ENCODE data around the gene MLLT11. TPM values are rescaled to one million over a fixed set of nuclear protein-coding genes. Genes with fewer than 3 reads are reported as not detected.
"Not testable (repeated sequence)": the region's sequence is repeated elsewhere in the genome, so short reads cannot be mapped to it uniquely, and the experiment has no call there.

MLLT11 gene
- total RNA-seq, 1 donor from 2014 or later, result 37.0 TPM

DNA sequence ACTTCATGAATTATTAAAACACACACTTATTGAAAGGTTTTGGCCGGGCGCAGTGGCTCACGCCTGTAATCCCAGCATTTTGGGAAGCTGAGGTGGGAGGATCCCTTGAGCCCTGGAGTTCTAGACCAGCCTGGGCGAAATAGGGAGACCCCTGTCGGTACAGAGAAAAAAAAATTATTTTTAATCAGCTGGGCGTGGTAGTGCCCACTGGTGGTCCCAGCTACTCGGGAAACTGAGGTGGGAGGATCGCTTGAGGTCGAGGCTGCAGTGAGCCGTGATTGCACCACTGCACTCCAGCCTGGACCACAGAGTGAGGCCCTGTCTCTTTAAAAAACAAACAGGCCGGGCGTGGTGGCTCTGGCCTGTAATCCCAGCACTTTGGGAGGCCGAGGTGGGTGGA, 12.0 kb downstream of the MLLT11 start:
- Histone ChIP-seq H3K27ac (no peak overlapping the region), H3K79me2 (ENCODE audit: low read depth) (peaks cover 27% of the 10 kb centered on the region), H3K4me3 (no peak overlapping the region), H3K27me3 (no peaks in the 10 kb centered on the region), H3K4me1 (no peaks in the 10 kb centered on the region), H3F3A (ENCODE audit: low read depth) (peaks cover 45% of the 10 kb centered on the region), H3K9me3 (ENCODE audit: low read depth) (no peaks in the 10 kb centered on the region), H2AFZ (replicated peaks) (no peak overlapping the region), H3K36me3 (no peaks in the 10 kb centered on the region), H3K9ac (no peak overlapping the region), H4K20me1 (ENCODE audit: low read depth) (no peaks in the 10 kb centered on the region), H3K4me2 (no peak overlapping the region)
- H3K27me3 Mint-ChIP-seq (ENCODE audit: insufficient read depth, low read depth), result peaks cover 10% of the 10 kb centered on the region
- H3K4me1 Mint-ChIP-seq, result peaks cover 17% of the 10 kb centered on the region
- no peak overlapping the region for H3K27ac Mint-ChIP-seq
- TF ChIP-seq EZH2phosphoT487 (IDR thresholded peaks at IDR 0.05) (no peak), EZH2 (IDR thresholded peaks at IDR 0.05) (no peak)
- TF ChIP-seq, protein P1, sequence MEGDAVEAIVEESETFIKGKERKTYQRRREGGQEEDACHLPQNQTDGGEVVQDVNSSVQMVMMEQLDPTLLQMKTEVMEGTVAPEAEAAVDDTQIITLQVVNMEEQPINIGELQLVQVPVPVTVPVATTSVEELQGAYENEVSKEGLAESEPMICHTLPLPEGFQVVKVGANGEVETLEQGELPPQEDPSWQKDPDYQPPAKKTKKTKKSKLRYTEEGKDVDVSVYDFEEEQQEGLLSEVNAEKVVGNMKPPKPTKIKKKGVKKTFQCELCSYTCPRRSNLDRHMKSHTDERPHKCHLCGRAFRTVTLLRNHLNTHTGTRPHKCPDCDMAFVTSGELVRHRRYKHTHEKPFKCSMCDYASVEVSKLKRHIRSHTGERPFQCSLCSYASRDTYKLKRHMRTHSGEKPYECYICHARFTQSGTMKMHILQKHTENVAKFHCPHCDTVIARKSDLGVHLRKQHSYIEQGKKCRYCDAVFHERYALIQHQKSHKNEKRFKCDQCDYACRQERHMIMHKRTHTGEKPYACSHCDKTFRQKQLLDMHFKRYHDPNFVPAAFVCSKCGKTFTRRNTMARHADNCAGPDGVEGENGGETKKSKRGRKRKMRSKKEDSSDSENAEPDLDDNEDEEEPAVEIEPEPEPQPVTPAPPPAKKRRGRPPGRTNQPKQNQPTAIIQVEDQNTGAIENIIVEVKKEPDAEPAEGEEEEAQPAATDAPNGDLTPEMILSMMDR (IDR thresholded peaks at IDR 0.05), result no peak
- DNase-seq (ENCODE audit: low spot score), result no peak
- peak overlapping the region; percentile 92 for H3K4me3 Mint-ChIP-seq
- H3K36me3 Mint-ChIP-seq, result peaks cover 21% of the 10 kb centered on the region
- no peaks in the 10 kb centered on the region for H3K9me3 Mint-ChIP-seq

DNA sequence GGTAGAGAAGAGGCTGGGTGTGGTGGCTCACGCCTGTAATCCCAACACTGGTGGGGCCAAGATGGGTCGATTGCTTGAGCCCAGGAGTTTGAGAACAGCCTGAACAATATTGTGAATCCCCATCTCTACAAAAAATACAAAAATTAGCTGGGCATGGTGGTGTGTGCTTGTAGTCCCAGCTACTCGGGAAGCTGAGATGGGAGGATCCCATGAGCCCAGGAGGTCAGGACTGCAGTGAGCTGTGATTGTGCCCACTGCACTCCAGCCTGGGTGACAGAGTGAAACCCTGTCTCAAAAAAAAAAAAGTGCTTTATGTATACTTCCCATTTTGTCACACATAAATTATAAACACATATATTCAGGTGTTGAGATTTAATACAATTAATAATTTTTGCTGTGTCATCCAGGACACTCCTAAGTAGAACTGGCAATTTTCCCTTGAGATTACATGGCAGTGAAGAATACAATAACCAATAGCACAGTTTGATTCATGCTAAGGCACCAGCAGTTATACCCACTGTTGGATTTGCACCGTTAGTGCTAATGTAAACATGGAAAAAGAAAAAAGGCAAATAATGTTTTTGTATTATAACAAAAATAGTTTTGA, 25.9 kb downstream of the MLLT11 start:
- no peak overlapping the region for H3K9ac ChIP-seq
- no peaks in the 10 kb centered on the region for H3K4me1 ChIP-seq
- no peak overlapping the region for H3K4me3 ChIP-seq
- H3F3A ChIP-seq (ENCODE audit: low read depth), result no peaks in the 10 kb centered on the region
- Mint-ChIP-seq H3K9me3 (no peaks in the 10 kb centered on the region), H3K27ac (no peak overlapping the region), H3K4me3 (no peak overlapping the region), H3K27me3 (ENCODE audit: insufficient read depth, low read depth) (no peaks in the 10 kb centered on the region), H3K36me3 (no peaks in the 10 kb centered on the region), H3K4me1 (no peaks in the 10 kb centered on the region)
- DNase-seq (ENCODE audit: low spot score), result no peak
- no peak overlapping the region for H2AFZ ChIP-seq (replicated peaks)
- no peaks in the 10 kb centered on the region for H4K20me1 ChIP-seq (ENCODE audit: low read depth)
- H3K27ac ChIP-seq, result no peak overlapping the region
- H3K79me2 ChIP-seq (ENCODE audit: low read depth), result no peaks in the 10 kb centered on the region
- H3K4me2 ChIP-seq, result no peak overlapping the region
- H3K36me3 ChIP-seq, result no peaks in the 10 kb centered on the region
- no peaks in the 10 kb centered on the region for H3K9me3 ChIP-seq (ENCODE audit: low read depth)
- no peaks in the 10 kb centered on the region for H3K27me3 ChIP-seq
- TF ChIP-seq EZH2 (IDR thresholded peaks at IDR 0.05) (no peak), EZH2phosphoT487 (IDR thresholded peaks at IDR 0.05) (no peak)
- TF ChIP-seq, protein P1 (IDR thresholded peaks at IDR 0.05), result no peak

DNA sequence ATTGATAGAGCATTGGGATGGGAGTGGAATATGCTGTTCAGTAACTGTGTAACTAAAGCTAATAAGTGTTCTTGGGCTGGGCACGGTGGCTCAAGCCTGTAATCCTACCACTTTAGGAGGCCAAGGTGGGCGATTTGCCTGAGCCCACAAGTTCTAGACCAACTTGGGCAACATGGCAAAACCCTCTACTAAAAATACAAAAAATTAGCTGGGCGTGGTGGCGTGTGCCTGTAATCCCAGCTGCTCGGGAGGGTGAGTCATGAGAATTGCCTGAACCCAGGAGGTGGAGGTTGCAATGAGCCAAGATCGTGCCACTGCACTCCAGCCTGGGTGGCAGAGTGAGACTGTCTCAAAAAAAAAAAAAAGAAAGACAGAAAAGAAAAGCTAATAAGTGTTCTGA, 37.2 kb downstream of the MLLT11 start:
- H3K9ac ChIP-seq; H4K20me1 ChIP-seq (ENCODE audit: low read depth); H3K4me3 Mint-ChIP-seq; H3K36me3 ChIP-seq; H3K4me3 ChIP-seq; H3K27ac ChIP-seq; H3K4me2 ChIP-seq; H3F3A ChIP-seq (ENCODE audit: low read depth); H3K36me3 Mint-ChIP-seq; H3K27me3 ChIP-seq; H3K27ac Mint-ChIP-seq; H3K4me1 Mint-ChIP-seq; H2AFZ ChIP-seq (replicated peaks); DNase-seq (ENCODE audit: low spot score); H3K4me1 ChIP-seq; H3K27me3 Mint-ChIP-seq (ENCODE audit: insufficient read depth, low read depth); H3K9me3 ChIP-seq (ENCODE audit: low read depth); H3K9me3 Mint-ChIP-seq; H3K79me2 ChIP-seq (ENCODE audit: low read depth): not testable (repeated sequence)

DNA sequence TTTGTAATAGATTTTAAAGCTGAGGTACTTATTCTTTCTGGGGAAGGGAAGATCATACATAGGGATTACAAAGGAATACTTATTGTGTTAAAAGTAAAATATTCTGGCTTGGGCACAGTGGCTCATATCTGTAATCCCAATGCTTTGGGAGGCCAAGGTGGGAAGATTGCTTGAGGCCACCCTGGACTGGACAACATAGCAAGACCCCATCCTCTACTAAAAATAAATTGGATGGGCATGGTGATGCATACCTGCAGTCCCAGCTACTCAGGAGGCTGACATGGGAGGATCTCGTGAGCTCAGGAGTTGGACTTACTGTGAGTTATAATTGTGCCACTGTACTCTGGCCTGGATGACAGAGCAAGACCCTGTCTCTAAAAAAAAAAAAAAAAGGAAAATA, 37.9 kb downstream of the MLLT11 start:
- TF ChIP-seq, protein P1 (IDR thresholded peaks at IDR 0.05), result no peak
- TF ChIP-seq EZH2 (IDR thresholded peaks at IDR 0.05), result no peak
- TF ChIP-seq EZH2phosphoT487 (IDR thresholded peaks at IDR 0.05), result no peak
- Histone ChIP-seq H3K4me3 (no peak overlapping the region), H3K36me3 (no peaks in the 10 kb centered on the region), H3K27ac (no peak overlapping the region), H3K27me3 (no peaks in the 10 kb centered on the region), H3K9ac (no peak overlapping the region), H2AFZ (replicated peaks) (no peak overlapping the region), H3K9me3 (ENCODE audit: low read depth) (no peaks in the 10 kb centered on the region), H3K4me1 (no peaks in the 10 kb centered on the region), H4K20me1 (ENCODE audit: low read depth) (no peaks in the 10 kb centered on the region), H3K4me2 (no peak overlapping the region), H3K79me2 (ENCODE audit: low read depth) (no peaks in the 10 kb centered on the region), H3F3A (ENCODE audit: low read depth) (no peaks in the 10 kb centered on the region)
- H3K4me1 Mint-ChIP-seq, result no peaks in the 10 kb centered on the region
- H3K27me3 Mint-ChIP-seq (ENCODE audit: insufficient read depth, low read depth), result no peaks in the 10 kb centered on the region
- H3K36me3 Mint-ChIP-seq, result no peaks in the 10 kb centered on the region
- no peak overlapping the region for H3K27ac Mint-ChIP-seq
- H3K4me3 Mint-ChIP-seq, result no peak overlapping the region
- H3K9me3 Mint-ChIP-seq, result no peaks in the 10 kb centered on the region
- DNase-seq (ENCODE audit: low spot score), result no peak
